ENCODE data around the gene ROR2.

- no peak for TF ChIP-seq CTCF (IDR thresholded peaks at IDR 0.05)
- TF ChIP-seq POLR2AphosphoS5 (IDR thresholded peaks at IDR 0.05) = no peak
- TF ChIP-seq POLR2A (IDR thresholded peaks at IDR 0.05) = no peak
These were observed 25.9 kb downstream of the ROR2 start for GRCh38 chr9:91924090-91924489.
